Measurements from ENCODE around the gene KLRC3.
"Not testable (repeated sequence)": the region's sequence is repeated elsewhere in the genome, so short reads cannot be mapped to it uniquely, and the experiment has no call there.

Gene KLRC3

DNA sequence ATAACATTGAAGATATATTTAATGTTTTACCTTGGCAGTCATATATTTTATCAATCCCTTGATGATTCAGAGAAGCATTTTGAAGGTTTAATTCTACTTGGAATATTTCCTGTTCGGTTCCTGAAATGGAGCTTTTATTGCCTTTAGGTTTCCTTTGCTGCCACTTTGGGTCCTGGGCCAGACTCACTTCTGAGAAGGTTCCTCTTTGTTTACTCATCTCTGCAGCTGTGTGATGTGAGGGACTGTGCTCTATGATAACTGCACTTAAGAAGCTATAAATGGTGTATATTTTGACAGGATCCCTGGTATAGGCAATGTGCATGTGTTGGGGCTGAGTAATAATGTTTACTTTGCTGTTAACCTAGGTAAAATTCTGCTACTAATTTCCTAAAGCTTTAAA, at the start of gene KLRC3:
TSS of gene KLRC3 (minus strand) at position 262 of the 400 bp plus-strand sequence. CDS start at position 217, 45 bp downstream.
- DNase-seq (ENCODE audit: low read depth), result not testable (repeated sequence)

DNA sequence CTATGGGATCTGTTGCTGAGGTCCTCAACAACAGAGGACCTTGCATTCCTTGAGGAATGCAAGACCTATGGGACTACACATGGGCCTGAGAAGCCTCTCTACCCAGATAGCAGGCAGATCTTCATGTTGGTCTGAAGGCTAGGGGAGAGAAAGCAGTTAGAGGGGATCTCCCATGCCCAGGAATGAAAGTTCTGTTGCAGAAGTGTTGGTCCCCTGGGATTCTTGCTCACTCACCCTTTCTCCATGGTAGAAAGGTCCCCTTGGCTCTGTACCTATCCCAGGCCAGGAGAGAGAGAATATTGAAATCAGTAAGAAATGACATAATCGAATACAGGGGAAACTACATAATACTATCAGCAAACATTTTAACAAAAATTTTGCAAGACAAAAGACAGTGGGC, 49.3 kb upstream of the KLRC3 start:
- DNase-seq (ENCODE audit: low read depth), result no peak

DNA sequence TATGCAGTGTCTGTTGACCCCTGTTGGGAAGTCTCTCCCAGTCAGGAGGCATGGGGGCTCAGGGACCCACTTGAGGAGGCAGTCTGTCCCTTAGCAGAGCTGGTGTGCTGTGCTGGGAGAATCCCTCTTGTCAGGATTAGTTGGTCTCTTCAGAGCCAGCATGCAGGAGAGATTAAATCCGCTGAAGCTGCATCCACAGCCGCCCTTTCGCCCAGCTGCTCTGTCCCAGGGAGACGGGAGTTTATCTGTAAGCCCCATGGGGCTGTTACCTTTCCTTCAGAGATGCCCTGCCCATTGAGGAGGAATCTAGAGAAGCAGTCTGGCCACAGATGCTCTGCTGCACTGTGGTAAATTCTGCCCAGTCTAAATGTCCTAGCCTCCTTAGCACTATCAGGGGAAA, 45.9 kb upstream of the KLRC3 start:
- no peak for DNase-seq (ENCODE audit: low read depth)

DNA sequence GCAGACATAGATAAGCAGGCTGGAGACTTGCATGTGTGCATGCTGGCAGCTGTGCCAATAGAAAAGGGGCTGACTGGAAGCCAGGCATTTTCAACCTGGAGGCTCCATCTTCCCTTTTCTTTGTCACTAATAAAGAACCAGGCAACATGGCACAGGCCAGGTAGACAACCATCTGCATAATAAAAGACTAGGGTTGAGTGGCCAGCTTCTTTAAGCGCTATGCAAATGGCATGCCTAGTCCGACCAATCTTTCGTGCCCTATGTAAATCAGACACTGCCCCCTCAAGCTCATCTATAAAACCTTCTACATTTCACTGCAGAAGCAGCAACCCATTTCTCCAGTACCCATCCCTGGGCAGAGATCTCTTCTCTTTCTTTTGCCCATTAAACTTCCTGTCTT, 37.4 kb upstream of the KLRC3 start:
- no peak for DNase-seq (ENCODE audit: low read depth)

DNA sequence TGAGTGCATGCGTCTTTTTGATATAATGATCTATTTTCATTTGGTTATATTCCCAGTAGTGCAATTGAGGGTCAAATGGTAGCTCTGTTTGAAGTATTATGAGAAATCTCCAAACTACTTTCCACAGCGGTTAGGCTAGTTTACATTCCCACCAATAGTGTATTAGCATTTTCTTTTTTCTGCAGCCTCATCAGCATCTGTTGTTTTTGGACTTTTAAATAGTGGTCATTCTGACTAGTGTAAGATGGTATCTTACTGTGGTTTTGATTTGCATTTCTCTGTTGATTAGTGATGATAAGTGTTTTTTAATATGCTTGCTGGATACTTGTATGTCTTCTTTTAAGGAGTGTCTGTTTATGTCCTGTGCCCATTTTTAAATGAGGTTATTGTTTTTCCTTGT, 36.5 kb upstream of the KLRC3 start:
- DNase-seq (ENCODE audit: low read depth), result no peak

GRCh38 chr12:10455766-10456165, 35.4 kb upstream of the KLRC3 start:
- no peak for DNase-seq (ENCODE audit: low read depth)

DNA sequence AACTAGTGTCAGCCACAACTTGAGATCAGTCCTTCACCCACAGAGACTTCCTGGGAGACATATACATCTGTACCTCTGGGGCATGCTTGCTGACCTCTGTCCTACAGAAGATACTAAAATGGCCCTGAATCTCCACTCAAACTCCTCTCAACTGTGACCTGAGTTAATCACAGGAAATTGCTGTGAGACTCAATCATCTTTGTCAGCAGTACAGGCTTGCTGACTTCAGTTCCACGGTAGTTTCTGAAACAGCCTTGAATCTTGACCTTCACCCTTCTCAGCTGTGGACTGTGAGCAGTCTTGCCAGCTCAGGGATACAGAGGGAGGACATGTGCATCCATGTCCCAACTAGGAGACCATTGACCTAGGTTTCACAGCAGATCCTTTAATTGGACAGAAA, 34.1 kb upstream of the KLRC3 start:
- DNase-seq (ENCODE audit: low read depth), result no peak

- no peak for DNase-seq (ENCODE audit: low read depth)
Observed at GRCh38 chr12:10453156-10453555, 32.8 kb upstream of the KLRC3 start, which contains the start of gene KLRC1. Gene KLRC1 (minus strand): TSS chr12:10453377. CDS start chr12:10451156, 2,221 bp downstream.

- no peak for DNase-seq (ENCODE audit: low read depth)
Observed at GRCh38 chr12:10448236-10448635, 27.8 kb upstream of the KLRC3 start.

DNA sequence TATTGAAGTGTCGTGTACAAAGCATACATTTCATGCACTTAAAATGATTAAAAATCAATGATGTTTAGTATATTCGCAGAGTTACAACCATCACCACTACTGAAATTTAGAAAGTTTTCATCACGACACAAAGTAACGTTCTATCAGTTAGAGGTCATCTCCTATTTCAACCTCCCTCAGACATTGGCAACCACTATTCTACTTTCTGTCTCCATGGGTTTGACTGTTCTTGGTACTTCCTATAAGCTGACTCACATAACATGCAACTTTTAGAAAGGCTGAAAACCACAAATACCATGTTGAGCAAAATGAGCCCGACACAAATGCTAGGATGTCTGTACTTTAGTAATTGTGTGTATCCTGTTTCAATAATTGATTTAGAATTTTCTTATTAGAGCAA, 25.7 kb upstream of the KLRC3 start:
- DNase-seq (ENCODE audit: low read depth), result not testable (repeated sequence)

- not testable (repeated sequence) for DNase-seq (ENCODE audit: low read depth)
Observed at GRCh38 chr12:10441144-10441543, 20.7 kb upstream of the KLRC3 start.

DNA sequence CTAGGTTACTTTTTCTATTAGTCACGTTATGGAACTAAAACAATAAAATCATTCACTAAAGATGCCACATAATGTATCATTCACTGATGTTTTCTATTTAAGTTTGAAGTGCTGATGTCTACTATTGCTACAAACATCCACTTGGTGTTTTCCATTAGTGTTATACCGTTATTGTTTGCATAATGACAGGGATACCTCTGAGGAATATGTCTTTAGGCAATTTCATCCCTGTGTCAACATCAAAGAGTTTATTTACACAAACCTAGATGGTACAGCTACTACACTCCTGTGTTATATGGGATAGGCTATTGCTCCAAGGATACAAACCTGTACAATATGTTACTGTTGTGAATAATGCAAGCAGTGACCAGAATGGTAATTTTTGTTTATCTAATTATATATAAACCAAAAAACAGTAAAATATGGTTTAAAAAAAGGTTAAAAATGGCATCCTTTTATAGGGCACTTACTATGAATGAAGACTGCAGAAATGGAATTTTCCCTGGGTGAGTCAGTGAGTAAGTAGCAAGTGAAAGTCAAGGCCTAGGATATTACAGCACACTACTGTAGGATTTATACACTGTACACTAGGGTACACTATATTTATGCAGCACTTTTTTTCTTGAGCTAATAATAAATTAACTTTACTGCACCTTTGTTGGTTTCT, 19.3 kb upstream of the KLRC3 start:
- DNase-seq (ENCODE audit: low read depth), result not testable (repeated sequence)

GRCh38 chr12:10437601-10438000, 17.2 kb upstream of the KLRC3 start:
- not testable (repeated sequence) for DNase-seq (ENCODE audit: low read depth)

DNA sequence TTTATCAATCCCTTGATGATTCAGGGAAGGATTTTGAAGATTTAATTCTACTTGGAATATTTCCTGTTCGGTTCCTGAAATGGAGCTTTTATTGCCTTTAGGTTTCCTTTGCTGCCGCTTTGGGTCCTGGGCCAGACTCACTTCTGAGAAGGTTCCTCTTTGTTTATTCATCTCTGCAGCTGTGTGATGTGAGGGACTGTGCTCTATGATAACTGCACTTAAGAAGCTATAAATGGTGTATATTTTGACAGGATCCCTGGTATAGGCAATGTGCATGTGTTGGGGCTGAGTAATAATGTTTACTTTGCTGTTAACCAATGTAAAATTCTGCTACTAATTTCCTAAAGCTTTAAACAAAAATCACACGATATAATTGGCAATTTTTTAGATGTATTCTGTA, 15.4 kb upstream of the KLRC3 start, which contains the start of gene KLRC2:
TSS of gene KLRC2 (minus strand) at position 195 of the 400 bp plus-strand sequence. CDS start at position 171, 24 bp downstream.
- DNase-seq (ENCODE audit: low read depth), result peak; percentile 37

- DNase-seq (ENCODE audit: low read depth), result peak; percentile 57
Observed at GRCh38 chr12:10430623-10431022, 10.2 kb upstream of the KLRC3 start.

GRCh38 chr12:10425938-10426337, 5.5 kb upstream of the KLRC3 start:
- DNase-seq (ENCODE audit: low read depth), result not testable (repeated sequence)

DNA sequence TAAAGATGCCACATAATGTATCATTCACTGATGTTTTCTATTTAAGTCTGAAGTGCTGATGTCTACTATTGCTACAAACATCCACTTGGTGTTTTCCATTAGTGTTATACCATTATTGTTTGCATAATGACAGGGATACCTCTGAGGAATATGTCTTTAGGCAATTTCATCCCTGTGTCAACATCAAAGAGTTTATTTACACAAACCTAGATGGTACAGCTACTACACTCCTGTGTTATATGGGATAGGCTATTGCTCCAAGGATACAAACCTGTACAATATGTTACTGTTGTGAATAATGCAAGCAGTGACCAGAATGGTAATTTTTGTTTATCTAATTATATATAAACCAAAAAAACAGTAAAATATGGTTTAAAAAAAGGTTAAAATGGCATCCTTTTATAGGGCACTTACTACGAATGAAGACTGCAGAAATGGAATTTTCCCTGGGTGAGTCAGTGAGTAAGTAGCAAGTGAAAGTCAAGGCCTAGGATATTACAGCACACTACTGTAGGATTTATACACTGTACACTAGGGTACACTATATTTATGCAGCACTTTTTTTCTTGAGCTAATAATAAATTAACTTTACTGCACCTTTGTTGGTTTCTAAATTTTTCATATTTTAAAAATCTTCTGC, 4.0 kb upstream of the KLRC3 start:
- not testable (repeated sequence) for DNase-seq (ENCODE audit: low read depth)

DNA sequence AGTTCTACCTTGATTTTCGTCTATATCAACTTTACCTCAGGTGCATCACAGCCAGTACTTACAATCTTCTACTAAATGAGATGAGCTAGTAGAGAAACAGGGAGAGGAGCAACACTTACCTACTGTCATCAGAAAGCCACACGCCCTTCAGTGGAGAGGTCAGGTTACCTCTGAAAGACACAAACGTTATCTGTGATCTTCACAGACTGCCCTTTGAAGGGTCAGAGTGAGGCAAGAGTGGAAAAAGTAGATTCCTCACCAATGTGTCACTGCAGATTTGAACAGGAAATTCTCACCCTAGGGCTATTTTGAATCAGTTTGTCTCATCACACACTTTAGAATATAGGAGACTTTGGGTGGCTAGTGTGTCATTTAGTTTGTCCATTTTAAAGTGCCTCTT, 1.8 kb upstream of the KLRC3 start:
- not testable (repeated sequence) for DNase-seq (ENCODE audit: low read depth)

GRCh38 chr12:10409392-10409791, 11.0 kb downstream of the KLRC3 start, which contains the start of gene KLRC4:
Gene KLRC4 (minus strand): TSS chr12:10409757. CDS start chr12:10409575, 182 bp downstream.
- DNase-seq (ENCODE audit: low read depth), result peak; percentile 42

GRCh38 chr12:10408842-10409241, 11.6 kb downstream of the KLRC3 start:
- DNase-seq (ENCODE audit: low read depth), result no peak

DNA sequence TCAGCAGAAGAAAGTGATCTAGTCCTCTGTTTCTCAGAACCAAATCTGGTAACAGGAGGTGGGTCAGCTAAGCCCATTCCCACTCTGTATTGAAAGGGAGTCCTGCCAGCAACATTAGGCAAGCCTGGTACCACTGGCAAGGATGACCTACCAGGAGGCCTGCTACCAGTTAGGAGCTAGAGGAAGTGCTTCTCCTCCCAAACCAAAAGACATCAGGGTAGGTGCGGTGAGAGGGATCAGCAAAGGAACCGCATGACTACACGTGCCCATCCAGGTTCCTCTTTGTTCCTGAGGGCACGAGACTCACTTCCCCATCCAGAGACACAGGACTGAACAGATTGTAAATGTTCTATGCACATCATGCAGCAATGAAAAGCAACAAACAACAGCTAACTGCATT, 13.7 kb downstream of the KLRC3 start:
- no peak for DNase-seq (ENCODE audit: low read depth)

DNA sequence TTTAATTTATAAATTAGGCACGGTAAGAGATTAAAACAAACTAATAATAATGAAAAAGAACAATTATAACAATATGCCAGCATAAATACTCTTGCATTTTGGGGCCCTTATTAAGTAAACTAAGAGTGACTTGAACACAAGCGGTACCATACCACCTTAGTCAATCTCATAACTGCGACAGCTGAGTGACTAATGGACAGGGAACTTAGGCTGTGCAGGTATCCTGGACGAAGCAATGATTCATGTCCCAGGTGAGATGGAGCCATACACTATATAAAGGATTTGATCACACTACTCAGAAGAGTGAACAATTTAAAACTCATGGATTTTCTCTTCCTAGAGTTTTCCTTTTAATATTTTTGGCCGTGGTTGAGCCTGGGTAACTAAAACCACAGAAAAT, 15.1 kb downstream of the KLRC3 start:
- no peak for DNase-seq (ENCODE audit: low read depth)

GRCh38 chr12:10404798-10405197, 15.6 kb downstream of the KLRC3 start:
- no peak for DNase-seq (ENCODE audit: low read depth)
